NCI-H524 (cell line): Measurements from ENCODE around the gene CTSA.

ENCODE experiments used
- DNase-seq, 2 experiments: peaks; one replicate each; lab custom pipeline; 2025; lab: John Stamatoyannopoulos, UW

Gene CTSA

DNA sequence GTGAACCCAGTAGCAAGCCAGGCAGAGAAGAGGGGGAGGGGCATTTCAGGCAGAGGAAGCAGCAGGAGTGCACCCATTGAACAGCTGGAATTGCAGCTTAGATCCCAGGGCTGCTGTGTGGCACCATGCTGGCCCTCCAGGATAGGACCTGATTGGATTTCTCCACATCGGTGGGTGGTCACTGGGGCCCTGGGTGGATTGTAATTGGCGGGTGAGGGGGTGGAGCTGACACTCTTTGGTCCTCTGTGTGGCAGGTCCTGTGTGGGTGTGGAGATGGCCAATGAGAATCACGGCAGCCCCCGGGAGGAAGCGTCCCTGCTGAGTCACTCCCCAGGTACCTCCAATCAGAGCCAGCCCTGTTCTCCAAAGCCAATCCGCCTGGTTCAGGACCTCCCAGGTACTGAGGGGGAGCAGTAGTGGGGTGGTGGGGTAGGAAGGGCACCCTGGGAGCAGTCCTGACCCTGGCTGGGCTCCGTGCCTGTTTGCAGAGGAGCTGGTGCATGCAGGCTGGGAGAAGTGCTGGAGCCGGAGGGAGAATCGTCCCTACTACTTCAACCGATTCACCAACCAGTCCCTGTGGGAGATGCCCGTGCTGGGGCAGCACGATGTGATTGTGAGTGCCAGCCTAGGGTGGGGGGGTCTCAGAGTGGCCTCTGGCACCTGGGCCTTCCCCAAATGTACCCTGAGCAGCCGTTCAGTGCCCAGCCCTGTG is 47.7 kb downstream of the CTSA start:
- DNase-seq: no peak

DNA sequence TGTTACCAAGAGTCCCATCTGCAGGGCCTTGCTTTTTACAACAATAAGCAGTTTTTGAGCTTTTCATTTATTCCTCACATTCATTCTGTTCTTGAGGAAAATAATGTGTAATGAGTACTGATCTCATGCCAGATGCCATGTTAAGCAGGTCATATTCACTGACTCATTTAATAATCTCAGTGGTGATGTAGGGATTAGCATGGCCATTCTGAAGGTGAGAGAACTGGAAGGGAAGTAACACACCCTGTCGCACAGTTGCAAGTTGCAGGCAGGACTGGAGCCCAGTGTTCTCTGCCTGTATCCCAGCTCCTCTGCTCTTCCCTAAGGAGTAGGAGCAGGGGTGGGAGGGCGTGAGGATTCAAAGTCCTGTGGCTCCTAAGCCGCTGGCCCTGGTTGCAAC is 48.9 kb downstream of the CTSA start:
- DNase-seq: no peak

DNA sequence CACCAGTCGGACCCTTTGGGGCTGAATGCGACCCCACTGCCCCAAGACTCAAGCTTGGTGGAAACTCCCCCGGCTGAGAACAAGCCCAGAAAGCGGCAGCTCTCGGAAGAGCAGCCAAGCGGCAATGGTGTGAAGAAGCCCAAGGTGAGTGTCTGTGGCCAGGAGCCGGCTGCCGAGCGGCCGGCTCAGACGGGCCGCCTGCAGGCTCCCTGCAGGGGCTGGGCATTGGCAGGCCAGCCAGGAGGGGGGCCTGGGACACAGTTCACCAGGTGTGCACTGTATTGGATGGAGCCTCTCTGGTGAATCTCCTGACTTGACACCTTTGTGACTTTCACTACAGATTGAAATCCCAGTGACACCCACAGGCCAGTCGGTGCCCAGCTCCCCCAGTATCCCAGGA is 49.3 kb downstream of the CTSA start:
- DNase-seq: no peak

DNA sequence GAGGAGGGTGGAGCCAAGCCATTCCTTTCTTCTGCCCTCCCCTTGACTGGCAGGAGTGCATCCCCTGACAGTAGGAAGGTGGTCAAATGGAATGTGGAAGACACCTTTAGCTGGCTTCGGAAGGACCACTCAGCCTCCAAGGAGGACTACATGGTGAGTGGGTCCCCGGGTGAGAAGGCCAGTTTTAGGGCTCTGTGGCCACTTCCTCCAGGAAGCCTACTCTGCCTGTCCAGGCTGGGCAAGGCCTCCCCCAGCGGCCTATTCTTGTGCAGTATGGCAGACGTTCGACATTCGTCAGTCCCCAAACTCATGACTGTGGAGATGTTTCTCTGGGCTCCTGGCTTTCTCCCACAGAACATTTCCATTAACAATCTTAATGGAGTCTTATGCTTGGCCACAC is 52.5 kb downstream of the CTSA start:
- DNase-seq: no peak

DNA sequence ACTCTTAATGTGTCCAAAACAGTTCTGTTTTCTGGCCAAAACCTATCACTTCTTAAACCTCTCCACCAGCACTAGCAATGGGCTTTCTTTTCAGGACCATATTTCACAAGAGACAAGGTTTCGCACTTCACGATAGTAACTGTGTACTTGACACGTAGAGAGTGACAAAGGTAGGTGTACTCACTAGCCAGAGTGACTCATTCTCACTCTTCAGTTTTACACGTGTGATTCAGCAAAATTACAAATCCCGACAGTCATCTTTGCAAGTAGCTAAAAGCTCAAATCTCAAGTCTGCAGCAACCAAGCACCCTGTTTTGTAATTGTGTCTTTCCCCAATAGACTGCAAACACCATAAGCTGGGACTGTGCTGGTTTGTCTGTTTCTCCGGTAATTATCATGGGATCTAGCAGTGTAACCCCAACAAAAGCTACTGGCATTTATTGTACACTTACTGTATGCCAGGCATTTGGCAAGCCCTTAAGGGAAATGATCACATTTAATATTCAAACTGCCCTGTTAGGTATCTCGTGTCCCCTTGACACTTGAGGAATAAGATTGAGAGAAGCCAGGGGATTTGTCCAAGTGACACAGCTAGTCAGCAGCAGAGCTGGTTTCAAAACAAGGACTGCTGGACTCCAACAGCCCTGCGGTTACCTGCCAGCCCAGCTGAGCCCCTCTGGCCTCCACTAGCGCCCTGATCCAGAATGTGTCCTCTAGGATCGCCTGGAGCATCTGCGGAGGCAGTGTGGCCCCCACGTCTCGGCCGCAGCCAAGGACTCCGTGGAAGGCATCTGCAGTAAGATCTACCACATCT is 53.2 kb downstream of the CTSA start:
- no peak for DNase-seq

DNA sequence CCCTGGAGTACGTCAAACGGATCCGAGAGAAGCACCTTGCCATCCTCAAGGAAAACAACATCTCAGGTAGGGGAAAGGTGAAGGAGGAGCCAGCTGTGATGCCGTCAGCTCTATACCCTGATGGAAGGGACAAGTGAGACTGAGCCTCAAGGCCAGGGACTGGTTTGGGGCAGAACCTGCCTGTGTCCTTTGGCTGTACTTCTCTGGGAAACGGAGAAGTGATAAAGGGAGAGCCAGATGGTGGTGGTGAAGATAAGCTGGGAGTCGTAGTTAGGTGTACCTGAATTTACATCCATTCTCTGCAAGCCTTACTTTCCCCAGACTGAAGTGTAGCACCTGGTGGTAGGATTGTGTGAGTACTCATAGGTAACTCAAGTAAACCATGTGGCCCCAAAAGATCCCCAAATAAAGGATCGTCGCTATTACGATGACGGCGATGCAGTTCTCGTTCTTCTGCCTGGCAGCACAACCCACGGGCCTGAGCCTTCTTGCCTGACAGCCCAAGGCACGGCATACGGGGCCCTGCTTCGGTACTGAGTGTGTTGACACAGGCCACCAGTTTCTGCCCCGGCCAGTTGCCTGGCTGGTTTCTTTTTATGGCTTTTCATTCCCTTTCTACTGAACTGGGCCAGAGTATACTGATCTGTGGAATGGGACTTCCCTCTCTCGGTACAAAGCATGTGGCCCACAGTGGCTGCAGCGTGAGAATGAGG is 54.0 kb downstream of the CTSA start:
- DNase-seq: no peak

DNA sequence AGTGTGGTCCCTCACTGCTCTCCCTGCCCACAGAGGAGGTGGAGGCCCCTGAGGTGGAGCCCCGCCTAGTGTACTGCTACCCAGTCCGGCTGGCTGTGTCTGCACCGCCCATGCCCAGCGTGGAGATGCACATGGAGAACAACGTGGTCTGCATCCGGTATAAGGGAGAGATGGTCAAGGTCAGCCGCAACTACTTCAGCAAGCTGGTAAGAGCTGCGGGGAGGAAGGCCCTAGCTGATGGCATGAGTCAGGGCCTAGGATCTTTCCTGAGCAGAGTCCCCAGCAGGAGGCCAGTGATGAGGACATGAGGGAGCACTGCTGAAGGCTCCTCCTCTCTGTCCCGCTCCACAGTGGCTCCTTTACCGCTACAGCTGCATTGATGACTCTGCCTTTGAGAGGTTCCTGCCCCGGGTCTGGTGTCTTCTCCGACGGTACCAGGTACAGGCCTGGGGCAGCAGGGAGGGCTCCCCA is 54.6 kb downstream of the CTSA start:
- DNase-seq: no peak

DNA sequence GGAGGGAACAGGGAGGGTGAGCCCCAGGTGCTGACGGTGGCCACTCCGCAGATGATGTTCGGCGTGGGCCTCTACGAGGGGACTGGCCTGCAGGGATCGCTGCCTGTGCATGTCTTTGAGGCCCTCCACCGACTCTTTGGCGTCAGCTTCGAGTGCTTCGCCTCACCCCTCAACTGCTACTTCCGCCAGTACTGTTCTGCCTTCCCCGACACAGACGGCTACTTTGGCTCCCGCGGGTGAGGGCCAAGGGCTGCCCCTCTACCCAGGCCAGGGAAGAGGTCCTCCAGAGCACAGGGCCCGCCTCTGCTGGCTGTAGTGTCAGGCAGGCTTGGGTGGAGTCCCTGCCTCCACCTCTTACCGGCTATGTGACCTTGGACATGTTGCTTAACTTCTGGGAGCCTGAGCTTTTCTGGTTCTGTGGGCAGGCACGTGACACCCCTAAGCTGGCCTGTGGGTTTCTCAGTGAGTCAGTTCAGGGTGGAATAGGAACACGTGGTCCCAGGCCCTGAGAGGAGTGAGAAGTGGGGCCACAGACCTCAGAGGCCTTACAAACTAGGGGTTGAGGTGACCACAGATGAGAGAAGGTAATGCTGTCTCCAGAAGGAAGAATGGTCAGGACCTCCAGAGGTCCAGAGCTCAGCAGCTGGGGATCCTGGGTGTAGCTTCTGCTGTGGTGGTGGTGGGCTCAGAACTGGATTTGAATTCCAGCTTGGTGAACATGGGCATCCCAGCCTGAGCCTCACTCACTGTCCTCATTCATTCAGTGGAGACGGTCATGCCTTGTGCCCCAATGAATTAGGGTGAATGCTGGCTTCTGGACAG is 55.2 kb downstream of the CTSA start:
- DNase-seq: no peak

DNA sequence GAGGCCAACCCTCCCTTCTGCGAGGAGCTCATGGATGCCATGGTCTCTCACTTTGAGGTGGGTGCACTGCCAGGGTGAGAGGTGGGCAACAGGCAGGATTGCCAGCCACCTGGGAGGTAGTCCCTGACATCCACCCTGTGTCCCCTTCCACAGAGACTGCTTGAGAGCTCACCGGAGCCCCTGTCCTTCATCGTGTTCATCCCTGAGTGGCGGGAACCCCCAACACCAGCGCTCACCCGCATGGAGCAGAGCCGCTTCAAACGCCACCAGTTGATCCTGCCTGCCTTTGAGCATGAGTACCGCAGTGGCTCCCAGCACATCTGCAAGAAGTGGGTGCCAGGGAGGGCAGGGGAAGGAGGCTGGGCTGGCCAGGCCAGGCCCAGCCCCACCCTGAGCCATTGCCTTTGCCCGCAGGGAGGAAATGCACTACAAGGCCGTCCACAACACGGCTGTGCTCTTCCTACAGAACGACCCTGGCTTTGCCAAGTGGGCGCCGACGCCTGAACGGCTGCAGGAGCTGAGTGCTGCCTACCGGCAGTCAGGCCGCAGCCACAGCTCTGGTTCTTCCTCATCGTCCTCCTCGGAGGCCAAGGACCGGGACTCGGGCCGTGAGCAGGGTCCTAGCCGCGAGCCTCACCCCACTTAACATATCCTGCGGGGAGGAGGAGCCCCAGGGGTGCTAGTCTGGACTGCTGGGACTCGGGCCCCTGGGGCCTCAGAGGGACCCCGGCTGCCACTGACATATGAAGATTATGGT is 56.2 kb downstream of the CTSA start:
- DNase-seq: no peak

DNA sequence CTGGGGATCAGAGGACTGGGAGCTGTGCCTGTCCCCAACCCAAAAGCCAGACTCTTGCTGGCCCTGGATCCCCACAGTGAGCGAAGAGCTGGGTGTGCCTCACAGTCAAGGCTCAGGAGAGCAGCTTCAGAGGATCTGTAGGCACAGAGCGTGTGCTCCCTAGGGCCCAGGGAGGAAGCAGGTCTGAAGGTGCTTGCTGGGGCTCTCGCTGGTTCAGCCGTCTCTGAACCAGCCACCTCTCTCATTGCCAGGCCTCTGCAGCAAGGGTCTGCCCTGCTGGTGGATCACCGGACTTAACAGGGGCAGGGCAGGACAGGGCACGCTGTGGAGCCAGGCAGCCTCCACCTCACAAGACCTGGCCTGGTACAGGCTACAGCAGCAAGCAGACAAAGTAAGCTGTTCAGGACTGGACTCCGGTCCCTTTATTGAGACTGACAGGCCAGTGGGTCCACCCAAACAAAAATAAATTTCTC is 57.2 kb downstream of the CTSA start:
- no peak for DNase-seq
